ENCODE results near the gene RIMS1.

Gene RIMS1

DNA sequence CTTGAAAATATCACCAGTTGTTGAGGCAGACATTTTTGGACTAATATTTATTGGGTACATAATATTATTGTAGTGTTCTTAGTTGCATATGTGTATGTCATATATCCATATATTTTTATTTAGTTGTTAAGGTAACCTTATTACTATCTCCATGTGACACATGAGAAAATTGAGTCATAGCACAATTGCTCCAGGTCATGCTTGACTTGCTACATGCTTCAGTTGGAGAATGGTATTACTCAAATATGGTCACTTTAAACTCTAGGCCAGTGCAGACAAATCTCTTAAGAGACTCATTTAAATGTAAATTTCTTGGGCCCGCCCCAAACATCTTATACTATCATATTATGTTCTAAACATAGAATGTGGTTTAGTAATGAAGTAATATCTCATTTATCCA lies 246.1 kb downstream of the RIMS1 start:
- no peak for FAIRE-seq

DNA sequence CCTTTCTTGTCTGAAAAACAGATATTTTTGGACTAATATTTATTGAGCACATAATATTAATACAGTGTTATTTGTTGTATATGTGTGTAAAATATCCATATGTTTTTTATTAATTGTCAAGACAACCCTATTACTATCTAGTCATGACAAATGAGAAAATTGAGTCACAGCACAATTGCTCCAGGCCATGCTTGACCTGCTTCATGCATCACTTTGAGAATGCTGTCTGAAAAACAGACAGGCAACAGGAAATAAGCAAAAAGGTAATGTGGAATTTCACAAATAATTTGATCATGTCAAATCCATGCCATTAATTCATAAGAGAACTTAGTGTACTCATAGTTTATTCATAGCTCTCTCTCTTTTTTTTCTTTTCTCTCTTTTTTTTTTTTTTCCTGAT lies 246.5 kb downstream of the RIMS1 start:
- no peak for FAIRE-seq

DNA sequence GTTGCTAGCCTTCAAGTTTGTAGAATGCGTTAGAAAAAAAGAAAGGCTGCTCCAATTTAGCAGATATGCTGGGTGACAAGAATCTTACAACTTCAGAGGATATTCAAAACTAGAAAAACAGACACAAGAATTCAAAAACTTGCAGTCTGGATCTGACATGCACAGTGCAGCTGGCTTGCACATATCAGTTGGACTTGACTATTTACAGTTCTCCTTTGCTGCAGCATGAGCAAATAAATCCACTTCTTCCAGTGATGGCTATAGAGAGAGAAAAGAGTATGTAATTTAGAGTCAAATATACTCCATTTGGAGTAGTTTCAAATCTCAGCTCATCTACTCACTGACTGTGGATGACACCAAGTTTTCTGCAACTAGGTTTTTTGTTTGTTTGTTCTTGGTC lies 247.0 kb downstream of the RIMS1 start:
- no peak for FAIRE-seq

DNA sequence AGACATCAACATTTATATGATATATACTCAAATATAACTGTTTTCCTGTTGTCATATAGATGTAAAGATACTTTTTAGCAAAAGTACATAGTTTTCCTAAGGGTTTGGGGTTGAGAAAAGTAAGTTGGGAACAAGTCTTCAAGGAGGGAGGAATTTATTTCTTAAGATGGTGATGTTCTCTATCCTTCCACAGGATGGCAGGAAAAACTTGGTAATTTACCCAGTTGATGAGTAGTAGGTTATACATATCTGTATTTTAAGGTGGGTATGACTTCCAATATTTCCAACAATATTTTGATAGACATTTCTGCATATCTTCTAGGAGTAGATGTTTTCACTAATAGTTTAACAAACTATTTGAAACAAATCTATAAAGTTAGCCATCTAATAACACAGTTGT lies 254.4 kb downstream of the RIMS1 start:
- FAIRE-seq = no peak

DNA sequence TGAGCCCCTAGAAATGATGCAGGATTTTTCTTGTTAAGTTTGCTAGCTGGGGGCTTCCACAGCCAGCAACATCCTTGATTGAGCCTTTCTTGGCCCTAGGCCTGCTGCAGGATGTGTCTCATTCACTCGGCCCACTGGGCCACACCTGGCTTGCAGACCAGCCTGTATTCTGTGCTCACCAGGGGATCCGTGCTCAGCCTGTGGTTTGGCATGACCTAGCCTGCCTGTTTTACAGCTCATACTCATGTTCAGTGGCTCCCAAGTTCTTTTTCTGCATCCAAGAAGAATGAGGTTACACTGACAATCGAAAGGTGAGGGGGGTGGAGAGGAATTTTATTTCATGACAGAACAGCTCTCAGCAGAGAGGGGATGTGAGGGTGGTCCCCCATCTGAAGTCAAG lies 263.4 kb downstream of the RIMS1 start:
- FAIRE-seq = no peak

DNA sequence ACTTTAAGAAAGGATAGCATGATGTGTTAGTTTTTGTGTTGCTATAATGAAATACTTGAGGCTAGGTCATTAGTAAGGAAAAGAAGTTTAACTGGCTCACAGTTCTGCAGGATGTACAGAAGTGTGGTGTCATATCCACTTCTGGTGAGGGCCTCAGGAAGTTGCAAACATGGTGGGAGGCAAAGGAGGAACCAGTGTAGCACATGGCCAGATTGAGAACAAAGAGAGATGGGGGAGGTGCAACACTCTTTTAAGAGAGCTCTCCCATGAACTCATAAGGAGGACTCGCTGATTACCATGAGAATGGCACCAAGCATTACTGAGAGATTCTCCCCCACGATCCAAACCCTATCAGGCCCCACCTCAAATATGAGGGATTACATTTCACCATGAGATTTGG lies 265.4 kb downstream of the RIMS1 start:
- FAIRE-seq = no peak

DNA sequence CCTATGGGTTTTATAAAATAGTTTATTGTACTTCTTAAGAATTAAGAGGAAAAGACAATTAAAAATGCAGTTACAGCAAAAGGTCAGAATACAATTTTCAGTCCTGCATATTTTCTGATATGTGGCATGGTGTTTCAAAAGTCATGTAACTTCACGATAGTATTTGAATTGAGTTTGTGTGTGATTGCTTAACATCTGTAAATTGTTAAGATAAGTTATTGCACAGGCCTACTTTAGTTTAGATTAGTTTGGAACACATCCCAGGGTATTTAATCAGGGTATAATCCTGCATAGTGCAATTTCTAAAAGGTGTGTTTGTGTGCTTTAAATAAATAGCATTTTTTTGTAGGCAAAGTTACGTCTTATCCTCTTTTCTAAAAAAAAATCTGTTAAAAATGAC lies 289.6 kb downstream of the RIMS1 start:
- no peak for FAIRE-seq

DNA sequence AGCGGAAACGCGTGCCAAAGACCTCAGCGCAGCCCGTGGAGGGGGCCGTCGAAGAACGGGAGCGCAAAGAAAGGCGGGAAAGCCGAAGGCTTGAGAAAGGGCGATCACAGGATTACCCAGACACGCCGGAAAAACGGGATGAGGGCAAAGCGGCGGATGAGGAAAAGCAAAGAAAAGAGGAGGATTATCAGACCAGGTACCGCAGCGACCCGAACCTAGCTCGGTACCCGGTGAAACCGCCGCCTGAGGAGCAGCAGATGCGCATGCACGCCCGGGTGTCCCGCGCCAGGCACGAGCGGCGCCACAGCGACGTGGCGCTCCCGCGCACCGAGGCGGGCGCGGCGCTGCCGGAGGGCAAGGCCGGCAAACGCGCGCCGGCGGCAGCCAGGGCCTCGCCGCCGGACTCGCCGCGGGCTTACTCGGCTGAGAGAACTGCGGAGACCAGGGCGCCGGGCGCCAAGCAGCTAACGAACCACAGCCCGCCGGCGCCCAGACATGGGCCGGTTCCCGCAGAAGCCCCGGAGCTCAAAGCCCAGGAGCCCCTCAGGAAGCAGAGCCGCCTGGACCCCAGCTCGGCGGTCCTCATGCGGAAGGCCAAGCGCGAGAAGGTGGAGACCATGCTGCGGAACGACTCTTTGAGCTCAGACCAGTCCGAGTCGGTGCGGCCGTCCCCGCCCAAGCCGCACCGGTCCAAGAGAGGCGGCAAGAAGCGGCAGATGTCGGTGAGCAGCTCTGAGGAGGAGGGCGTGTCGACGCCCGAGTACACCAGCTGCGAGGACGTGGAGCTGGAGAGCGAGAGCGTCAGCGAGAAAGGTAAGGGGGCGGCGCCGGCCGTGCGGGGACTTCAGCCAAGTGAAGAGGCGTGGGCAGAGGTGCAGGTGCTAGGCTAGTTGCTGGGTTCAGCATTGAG lies 296.2 kb downstream of the RIMS1 start:
- FAIRE-seq = no peak

DNA sequence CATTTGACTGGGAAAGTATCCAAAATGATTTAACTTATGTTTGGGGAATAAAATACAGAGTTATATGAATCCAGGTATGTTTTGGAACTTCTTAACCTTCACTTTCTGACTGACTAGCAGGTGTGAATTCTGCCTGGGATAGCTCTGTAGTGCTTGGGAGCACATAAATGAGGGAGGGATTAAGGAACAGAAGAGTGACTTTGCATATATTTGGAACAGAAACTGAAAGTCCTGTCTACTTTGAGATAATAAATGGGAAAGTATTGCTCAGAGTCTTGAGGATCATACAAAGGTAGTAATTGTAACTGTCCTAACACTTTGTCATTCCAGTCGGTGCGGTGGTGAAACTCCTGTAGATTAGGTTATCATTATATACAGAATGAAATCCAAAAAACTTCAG lies 317.6 kb downstream of the RIMS1 start:
- no peak for FAIRE-seq

DNA sequence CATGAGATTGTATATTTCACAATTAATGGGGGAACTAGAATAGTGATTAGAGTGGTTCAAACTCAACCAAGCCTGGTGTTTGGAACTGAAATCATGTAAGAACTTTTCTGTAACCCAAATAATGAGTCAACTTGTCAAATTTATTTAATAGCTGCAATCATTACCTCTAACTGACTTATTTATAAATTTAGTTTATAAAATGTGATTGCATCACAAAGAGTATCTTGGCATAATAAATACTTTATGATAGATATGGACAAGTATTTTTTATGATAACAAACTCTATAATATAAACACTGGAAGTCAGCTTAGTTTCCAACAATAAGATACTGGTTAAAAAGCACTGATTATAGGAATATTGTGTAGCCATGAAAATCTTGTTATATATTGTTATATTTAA lies 319.1 kb downstream of the RIMS1 start:
- FAIRE-seq = no peak

DNA sequence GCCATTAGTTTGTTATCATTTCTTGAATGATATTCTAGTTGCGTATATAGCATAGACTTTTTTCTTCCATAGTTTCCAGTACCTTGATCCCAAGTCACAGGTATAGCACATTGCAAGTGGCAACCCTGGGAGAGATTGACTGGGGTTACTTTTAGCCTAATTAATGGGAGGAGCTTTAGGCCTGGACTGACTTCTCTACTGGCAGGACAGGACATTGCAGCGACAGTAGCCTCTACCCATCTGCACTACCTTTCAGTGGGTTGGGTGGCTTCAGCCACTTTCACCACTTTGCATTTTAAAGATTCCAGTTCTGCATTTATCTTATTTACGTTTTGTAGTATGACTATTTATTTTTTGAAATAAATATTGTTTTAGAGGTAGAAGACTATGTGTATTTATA lies 320.3 kb downstream of the RIMS1 start:
- FAIRE-seq = no peak

DNA sequence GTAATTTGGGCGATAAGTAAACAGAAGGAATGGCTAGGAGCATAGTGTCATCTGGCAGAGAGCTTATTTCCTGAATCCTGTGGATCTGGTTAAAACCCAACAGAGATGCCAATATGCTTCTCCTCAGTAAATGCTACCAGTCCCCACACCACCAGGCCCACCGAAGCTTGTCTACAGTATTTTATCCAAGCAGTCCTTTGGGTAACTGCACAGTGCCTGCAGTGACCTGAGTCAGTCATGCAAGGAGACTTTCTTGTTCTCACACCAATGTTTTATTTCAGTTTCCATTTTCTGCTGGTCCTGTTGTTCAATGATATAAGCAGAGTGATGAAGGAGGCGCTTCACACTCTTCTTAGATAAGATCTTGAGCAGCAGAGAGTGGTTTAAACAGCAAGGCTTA lies 326.3 kb downstream of the RIMS1 start:
- no peak for FAIRE-seq

DNA sequence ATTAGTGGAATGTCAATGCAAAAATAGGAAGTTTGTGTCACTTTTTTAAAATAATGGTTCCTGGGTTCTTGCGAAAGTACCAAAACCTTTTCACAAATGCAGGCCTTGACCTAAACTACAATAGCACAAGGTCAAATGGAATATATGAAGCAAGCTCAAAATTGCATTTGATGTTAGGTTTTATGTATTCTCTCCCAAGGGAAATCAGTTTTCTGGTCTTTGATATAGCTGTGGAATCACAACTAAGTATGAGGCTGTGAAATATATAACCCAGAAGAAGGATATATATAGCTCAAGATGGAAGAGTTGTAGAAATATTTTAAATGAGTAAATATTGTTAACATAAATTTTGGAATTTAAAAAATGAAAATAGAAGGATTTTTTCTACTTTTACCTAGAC lies 327.3 kb downstream of the RIMS1 start:
- no peak for FAIRE-seq

DNA sequence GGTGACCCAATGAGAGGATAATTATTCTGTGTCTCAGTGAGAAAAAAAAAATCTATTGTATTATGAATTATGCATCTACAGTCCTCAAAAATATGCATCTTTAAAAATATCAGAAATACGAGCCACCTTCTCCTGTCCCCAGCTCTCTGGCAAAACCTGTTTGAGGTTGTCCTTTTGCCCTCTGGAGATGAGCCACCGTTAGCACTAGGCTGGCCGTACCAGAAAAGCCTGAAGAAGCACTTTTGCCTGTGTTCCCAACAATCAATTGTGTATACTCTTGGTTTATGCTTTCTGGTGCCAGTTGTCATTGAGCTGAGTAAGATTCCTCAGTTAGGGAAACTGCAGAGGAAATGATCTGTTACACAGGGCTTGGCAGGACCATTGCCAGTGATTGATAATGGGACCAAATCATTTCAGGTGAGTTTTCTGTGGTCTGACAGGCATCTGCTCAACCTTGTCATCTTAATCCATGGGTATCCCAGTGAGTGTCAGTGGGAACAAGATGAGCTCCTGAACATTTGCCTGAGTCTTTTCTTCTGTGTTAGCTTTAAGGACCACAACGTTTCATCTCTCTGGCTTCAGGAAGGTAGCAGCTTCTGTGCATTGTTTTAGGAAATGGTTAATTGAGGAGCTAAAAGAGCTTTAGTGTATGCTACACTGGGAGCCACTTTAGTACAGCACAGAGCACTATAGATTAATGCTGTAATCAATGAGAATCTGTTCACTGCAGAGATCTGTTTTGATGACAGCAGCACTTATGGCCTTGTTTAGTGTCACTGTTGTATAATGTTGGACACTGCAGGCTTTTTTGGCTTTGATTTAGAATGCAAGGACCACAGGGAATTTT lies 330.1 kb downstream of the RIMS1 start:
- no peak for FAIRE-seq

DNA sequence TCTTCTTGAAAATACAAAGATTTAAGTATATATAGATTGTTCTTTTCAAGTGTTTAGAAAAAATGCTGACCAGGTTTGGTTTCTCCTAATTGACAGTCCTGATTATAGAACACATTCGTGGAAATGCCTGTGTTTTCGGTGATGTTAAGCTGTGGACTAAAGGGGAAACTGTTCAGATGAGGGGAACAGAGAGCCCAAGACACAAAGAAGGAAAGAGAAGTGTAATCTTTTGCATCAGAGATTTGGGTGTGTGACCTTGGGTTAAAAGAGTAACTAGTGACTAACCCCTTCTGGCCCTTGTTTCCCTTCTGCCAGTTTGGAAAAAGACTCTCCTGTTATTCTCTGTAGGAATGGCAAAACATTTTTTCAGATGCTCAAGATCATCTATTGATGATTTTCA lies 331.3 kb downstream of the RIMS1 start:
- no peak for FAIRE-seq

DNA sequence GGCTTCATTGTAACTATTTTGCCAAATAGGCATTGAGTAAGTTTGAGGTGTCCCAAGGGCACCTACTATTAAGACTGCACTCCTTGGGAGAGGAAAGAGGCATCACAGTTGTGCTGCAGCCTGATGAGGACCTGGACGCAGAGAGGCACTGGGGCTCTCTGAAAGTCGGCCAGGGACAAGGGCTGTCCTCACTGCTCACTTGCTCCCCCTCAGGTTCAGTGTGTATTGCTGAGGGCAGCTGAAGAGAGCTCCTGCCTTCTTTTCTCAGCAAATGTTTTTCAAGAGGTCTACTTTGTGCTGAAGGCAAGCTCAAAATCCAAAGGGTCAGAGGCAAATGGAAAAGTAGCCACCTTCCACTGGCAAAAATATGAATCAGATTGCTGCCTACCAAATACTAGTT lies 331.8 kb downstream of the RIMS1 start:
- no peak for FAIRE-seq

DNA sequence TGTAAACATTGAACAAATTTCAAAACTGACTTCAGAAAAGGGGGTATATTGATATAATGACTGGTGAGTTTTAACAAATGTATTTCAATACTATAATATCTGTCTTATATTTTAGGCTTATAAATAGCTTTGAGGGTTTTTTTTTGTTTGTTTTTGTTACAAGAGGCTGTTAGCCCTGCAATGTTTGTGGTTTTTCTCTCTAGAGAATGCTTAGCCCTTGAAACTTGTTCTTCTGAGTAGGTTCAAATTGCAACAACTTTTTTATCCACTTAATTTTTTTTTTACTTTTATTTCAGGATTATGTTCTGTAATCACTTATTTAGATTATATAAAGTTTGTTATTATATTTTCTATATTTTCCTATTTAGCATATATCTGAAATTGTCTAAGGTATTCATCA lies 333.2 kb downstream of the RIMS1 start:
- no peak for FAIRE-seq

DNA sequence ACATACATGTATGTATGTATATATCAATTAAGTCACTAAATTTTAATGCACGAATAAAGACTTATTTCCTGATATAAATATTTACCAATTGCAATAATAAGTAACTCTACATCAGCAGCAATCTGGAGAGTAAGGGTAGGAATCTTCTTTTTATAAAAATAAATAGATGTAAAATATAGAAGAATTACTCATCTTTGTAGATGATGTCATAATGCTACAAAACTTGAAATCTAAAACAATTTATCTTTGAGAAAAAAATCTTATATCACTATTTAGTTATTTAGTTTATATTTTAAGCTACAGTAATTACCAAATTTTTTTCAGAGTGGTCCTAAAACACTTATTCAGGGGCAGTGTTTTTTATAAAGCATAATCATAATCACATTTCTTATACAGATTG lies 351.7 kb downstream of the RIMS1 start:
- no peak for FAIRE-seq

DNA sequence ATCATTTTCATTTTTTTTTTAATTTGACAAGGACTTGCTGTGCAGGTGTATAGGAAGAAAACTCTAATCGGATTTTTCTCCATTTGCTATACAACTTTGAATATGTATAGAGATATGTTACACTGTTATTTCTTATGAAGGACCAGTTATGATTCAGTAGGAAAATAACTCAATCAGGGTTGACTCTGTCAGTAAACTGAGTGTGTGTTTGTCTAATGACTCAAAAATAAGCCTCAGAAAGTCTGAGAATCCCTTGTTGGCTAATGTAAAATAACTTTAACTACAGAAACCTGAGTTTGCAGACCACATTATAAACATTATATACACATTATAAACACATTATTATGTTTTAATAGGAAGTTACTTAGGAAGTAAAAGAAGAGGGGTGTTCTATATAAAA lies 352.6 kb downstream of the RIMS1 start:
- no peak for FAIRE-seq

DNA sequence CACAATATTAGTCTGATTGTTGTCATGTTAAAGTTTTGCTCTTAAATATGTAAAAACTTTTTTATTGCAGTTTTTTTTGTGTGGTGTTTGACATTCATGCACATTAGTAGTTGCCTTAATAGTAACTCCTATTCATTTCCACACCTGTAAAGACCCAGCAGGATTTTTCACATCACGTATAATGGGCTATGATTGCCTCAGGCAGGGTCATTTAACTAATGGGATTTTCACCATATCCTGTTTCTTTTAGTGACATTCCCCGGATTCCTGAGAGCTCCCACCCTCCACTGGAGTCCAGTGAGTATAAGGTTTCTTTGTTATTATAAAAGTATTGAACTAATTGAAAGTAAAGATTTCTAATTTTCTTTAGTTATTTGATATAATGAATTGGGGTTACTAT lies 359.2 kb downstream of the RIMS1 start:
- FAIRE-seq = no peak

DNA sequence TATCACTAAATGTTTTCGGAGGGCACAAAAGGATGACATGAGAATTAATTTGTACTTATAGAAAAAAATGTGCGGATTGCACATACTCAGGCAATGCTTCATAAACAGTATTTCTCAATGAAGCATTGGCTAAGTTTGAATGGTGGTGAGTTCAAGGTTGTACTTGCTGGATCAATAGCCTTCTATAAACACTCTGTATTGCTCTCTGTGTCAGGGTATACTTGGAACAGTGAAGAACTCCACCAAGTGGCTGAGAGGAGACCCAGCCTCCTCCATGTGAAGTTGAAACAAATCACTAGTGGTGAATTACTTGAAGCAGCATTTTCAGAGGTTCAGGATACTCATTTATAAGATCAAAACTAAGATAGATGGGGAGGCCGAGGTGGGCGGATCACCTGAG lies 360.6 kb downstream of the RIMS1 start:
- no peak for FAIRE-seq

DNA sequence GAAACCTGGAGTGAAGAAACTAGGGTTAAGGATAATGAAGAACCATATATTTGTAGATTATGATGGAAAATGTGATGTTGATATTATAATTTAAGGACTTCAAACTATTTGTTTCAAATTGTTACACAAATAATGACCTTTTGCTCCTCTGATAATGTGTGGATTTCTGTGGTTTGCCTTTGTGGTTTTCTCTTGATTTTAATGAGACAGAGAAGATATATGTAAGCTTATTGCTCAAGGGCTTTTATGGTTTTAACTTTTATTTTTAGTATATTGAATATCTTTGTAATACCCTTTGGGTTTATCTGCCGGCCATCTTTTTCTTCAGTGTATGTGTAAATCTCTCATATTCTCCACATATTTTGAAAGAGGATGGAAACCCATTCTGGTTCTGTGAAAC lies 362.3 kb downstream of the RIMS1 start:
- FAIRE-seq = no peak

DNA sequence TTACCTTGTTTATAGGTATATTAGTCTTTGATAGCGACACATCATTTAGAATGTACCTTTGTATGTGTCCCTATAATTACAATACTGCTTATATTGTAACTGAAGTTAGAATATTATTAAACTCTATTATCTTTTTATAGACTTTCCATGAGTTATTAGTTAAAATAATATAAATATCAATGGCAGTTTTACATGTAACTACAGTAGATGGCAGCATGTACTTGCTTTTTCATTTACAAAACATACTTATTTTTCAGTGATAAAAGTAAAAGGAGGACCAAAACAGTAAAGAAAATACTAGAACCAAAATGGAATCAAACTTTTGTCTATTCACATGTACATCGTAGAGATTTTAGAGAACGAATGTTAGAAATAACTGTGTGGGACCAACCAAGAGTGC lies 364.3 kb downstream of the RIMS1 start:
- no peak for FAIRE-seq

DNA sequence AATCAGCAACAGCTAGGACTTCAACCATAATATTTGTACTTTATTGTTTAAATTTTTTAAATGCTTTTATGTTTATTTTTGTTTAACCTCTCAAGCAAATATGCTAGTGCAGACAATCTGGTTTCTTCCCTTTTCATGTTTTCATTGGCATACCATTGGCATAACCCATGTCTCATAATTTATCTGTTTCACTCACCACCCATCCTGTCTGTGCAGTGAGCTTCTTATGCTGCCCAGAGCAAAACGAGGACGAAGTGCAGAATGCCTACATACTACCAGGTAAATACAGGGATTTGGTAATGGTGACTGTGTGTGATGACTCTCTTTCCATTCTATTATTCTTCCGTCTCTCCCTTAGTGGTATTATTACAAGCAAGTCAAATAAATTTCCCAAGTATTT lies 374.1 kb downstream of the RIMS1 start:
- FAIRE-seq = no peak

Data from TTC549 (cell line).